ENCODE data around the gene MAGI2.
"Not testable (repeated sequence)": the region's sequence is repeated elsewhere in the genome, so short reads cannot be mapped to it uniquely, and the experiment has no call there.

- TF ChIP-seq CTCF (IDR thresholded peaks at IDR 0.05; ENCODE audit: low read depth, low read length, missing input control); EGR1 (IDR thresholded peaks at IDR 0.05; ENCODE audit: low read depth in 2 of 2); MAX (IDR thresholded peaks at IDR 0.05); FOXA1 (IDR thresholded peaks at IDR 0.05); JUND (IDR thresholded peaks at IDR 0.05); TAF1 (conservative IDR thresholded peaks at IDR 0.05); YY1 (IDR thresholded peaks at IDR 0.05); HNF4A (conservative IDR thresholded peaks at IDR 0.05): not testable (repeated sequence)
Observed at GRCh38 chr7:78503301-78503700, 950.2 kb downstream of the MAGI2 start.

All from liver (tissue), 3 donors.